Uterus (tissue), 2 donors: ENCODE data around the gene MAML1.

Experiments used
- POLR2A ChIP-seq, 2 donors: fragments of 450-650 bp; IDR thresholded peaks; one replicate each; pipeline ENCODE4 v1.6.1; 2016; ENCODE audit warnings: antibody characterized with exemption in 2 of 2, mild to moderate bottlenecking in 1 of 2, moderate library complexity in 1 of 2
- TF ChIP-seq, protein P1 (sequence below), 4 experiments: fragments of 200-600 bp in 2 of 4; fragments of 450-650 bp in 2 of 4; sonication (generic) in 2 of 4; IDR thresholded peaks; one replicate each; pipeline ENCODE4 v1.5.1; 2016 to 2019; ENCODE audit warnings: antibody characterized with exemption in 4 of 4, mild to moderate bottlenecking in 2 of 4, moderate library complexity in 1 of 4

DNA sequence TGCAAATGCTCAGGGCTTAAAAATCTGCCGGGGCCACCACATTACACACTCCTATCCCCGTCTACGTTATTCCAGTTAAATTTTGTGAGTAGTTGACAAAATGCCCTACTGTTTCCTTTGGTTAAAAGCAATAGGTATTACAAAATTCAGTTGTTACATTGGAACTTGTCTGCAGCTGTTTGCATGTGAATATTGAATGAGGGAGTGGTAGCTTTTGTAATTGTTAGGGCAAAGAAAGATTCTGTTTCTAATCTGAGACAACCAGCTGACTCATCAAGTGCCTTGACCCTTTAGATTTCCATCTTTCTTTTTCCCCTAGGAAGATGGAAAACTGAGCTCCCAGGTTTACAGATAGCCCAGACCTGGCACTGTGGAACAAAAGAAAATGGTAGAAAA is 30.2 kb downstream of the MAML1 start:
- TF ChIP-seq POLR2A (IDR thresholded peaks at IDR 0.05) = no peak
- TF ChIP-seq, protein P1, sequence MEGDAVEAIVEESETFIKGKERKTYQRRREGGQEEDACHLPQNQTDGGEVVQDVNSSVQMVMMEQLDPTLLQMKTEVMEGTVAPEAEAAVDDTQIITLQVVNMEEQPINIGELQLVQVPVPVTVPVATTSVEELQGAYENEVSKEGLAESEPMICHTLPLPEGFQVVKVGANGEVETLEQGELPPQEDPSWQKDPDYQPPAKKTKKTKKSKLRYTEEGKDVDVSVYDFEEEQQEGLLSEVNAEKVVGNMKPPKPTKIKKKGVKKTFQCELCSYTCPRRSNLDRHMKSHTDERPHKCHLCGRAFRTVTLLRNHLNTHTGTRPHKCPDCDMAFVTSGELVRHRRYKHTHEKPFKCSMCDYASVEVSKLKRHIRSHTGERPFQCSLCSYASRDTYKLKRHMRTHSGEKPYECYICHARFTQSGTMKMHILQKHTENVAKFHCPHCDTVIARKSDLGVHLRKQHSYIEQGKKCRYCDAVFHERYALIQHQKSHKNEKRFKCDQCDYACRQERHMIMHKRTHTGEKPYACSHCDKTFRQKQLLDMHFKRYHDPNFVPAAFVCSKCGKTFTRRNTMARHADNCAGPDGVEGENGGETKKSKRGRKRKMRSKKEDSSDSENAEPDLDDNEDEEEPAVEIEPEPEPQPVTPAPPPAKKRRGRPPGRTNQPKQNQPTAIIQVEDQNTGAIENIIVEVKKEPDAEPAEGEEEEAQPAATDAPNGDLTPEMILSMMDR (IDR thresholded peaks at IDR 0.05) = no peak
